Right cardiac atrium (tissue), 5 donors: ENCODE data around the gene CYP27A1. TPM values are rescaled to one million over a fixed set of nuclear protein-coding genes. Genes with fewer than 3 reads are reported as not detected.

Source experiments
- ATAC-seq, 2 donors: fragments of 200-7000 bp; cut with Tn5 transposase; one replicate each; pipeline versions ENCODE4 v1.8.0 to v1.9.1; 2020; ENCODE audit warnings: moderate library complexity in 2 of 2, mild to moderate bottlenecking in 1 of 2
- DNase-seq, 3 donors: peaks; one replicate each; pipeline ENCODE4 v3.0.0-alpha.2; 2020
- H3K27ac ChIP-seq: one replicate; pipeline ENCODE4 v1.5.1; 2013; ENCODE audit warnings: mild to moderate bottlenecking, low read length, control low read depth, moderate library complexity
- H3K27me3 ChIP-seq: one replicate; pipeline ENCODE4 v1.6.1; 2013; ENCODE audit not compliant: control insufficient read depth, insufficient read depth
- H3K4me1 ChIP-seq: one replicate; pipeline ENCODE4 v1.6.1; 2013; ENCODE audit warnings: low read length; ENCODE audit not compliant: control insufficient read depth, insufficient read depth
- H3K4me3 ChIP-seq: one replicate; pipeline ENCODE4 v1.5.1; 2013; ENCODE audit warnings: low read length, control low read depth
- H3K9me3 ChIP-seq: one replicate; pipeline ENCODE4 v1.6.1; 2013; ENCODE audit warnings: low read length; ENCODE audit not compliant: control insufficient read depth
- WGBS: extraction: QIAGEN DNeasy Blood & Tissue Kit; methylation state at CpG from one replicate; pipeline ENCODE4 v1.1.7; 2013; 5-methylcytosine and 5-hydroxymethylcytosine counted together
- intact Hi-C, 4 donors: fragments of 100-400 bp; cut with DNase I; formaldehyde crosslinking; loops; one replicate each; pipeline versions ENCODE4 v1.11.0 to v1.14.0; 2022 to 2023
- polyA plus RNA-seq: library from polyadenylated mRNA; stranded (reverse); fragments of 200-250 nt; gene quantifications from one replicate; pipeline ENCODE4 v1.2.3, GENCODE V29; 2013
- total RNA-seq, 4 donors: library from RNA; stranded (reverse); fragmentation: NEBNext Ultra II Directional; extraction: Animal tissue kit (Norgen Biotek cat#: 25700); gene quantifications; one replicate each; pipeline ENCODE4 v1.2.1, GENCODE V29; 2021
- donor health status: healthy with polysubstance abuse.
- donor health status: DM: no; HTN: yes; CAD: no.
- donor health status: DM: no; HTN: no; CAD: no.
- donor health status: DM: no; HTN: yes; CAD: no; lungs with severe emphysema.
- donor health status: DM: yes; HTN: yes; CAD: no.

Gene CYP27A1
- total and polyA plus RNA-seq, 5 donors, result 14.0 to 20.2 (median 15.6) TPM

DNA sequence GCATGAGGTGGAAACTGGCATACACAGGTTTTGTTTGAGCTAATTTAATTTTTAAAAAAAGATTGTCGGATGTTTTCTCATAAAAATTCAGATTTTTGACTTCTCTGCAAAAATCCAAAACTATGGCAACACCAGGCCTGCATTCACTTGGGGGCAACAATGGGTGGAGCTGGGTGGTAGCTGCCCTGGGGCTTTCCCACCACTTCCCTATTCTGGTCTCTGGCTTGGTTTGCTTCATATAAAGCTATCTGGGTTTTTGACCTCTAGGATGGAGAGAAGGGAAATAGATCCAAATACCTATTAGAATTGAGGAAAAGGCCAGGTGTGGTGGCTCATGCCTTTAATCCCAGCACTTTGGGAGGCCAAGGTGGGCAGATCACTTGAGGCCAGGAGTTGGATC lies 5.5 kb upstream of the CYP27A1 start:
- whole genome bisulfite sequencing, result 92% methylated on average over 1 of the region's 1 CpG
- Histone ChIP-seq H3K4me3 (no peak overlapping the region), H3K27me3 (no peaks in the 10 kb centered on the region), H3K4me1 (no peaks in the 10 kb centered on the region), H3K9me3 (no peaks in the 10 kb centered on the region), H3K27ac (no peak overlapping the region)
- intact Hi-C loops, result no loop called here
- DNase-seq (no peak), ATAC-seq (no peak)

DNA sequence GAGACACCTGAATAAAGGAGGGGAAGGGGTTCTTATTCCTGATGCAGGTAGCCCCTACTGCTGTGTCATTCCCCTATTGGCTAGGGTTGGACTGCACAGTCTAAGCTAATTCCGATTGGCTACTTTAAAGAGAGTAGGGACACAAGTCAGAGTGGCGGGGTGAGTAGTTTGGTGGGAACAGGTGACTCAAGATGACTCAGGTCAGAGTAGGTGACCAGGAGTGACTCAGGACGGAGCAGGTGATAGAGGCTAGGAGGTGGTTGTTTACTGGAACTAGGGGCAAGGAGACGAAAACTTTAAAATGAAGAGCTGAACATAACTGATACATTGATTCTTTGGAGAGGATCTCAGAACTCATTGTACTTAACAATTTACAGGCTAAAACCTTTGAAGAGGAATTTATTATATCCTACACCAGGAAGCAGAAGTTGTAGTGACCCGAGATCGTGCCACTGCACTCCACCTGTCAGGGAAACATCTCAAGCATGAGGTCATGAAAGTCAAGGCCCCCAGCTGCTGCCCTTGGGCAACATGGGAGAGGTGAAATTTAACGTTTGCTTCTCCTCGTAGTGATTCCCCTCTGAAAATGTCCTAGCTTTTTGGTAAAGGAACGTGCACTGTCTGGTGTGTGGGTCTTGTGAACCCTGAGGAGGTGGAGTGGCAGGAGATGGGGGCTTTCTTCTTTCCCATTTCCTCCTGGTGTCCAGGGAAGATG lies 4.5 kb upstream of the CYP27A1 start:
- intact Hi-C loops, result no loop called here
- ATAC-seq (no peak), DNase-seq (no peak)
- Histone ChIP-seq H3K9me3 (no peaks in the 10 kb centered on the region), H3K27ac (no peak overlapping the region), H3K4me1 (no peaks in the 10 kb centered on the region), H3K4me3 (no peak overlapping the region), H3K27me3 (no peaks in the 10 kb centered on the region)
- WGBS, result 95% methylated on average over 9 of the region's 9 CpGs

DNA sequence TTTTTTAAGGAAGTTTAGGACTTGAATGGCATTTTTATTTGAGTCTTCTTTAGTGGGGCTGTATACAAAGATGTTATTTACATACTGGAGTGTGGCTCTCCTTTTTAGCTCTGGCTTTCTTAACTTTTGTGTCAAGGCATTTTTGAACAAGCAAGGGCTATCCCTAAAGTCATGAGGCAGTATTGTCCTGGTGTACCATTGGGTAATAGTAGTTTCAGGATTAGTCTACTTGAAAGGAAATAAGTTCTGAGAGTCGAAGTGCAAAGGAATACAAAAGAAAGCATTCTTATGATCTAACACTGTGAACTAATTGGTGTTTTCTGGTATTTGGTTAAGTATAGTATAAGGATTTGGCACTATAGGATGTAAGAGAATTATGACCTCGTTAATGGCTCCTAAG lies 1.9 kb upstream of the CYP27A1 start:
- intact Hi-C loops, result no loop called here
- no peaks in the 10 kb centered on the region for H3K27me3 ChIP-seq
- DNase-seq (no peak), ATAC-seq (no peak)
- no peaks in the 10 kb centered on the region for H3K4me1 ChIP-seq
- H3K9me3 ChIP-seq, result no peaks in the 10 kb centered on the region
- H3K27ac ChIP-seq, result no peak overlapping the region
- WGBS, result 91% methylated on average over 2 of the region's 2 CpGs
- no peak overlapping the region for H3K4me3 ChIP-seq

DNA sequence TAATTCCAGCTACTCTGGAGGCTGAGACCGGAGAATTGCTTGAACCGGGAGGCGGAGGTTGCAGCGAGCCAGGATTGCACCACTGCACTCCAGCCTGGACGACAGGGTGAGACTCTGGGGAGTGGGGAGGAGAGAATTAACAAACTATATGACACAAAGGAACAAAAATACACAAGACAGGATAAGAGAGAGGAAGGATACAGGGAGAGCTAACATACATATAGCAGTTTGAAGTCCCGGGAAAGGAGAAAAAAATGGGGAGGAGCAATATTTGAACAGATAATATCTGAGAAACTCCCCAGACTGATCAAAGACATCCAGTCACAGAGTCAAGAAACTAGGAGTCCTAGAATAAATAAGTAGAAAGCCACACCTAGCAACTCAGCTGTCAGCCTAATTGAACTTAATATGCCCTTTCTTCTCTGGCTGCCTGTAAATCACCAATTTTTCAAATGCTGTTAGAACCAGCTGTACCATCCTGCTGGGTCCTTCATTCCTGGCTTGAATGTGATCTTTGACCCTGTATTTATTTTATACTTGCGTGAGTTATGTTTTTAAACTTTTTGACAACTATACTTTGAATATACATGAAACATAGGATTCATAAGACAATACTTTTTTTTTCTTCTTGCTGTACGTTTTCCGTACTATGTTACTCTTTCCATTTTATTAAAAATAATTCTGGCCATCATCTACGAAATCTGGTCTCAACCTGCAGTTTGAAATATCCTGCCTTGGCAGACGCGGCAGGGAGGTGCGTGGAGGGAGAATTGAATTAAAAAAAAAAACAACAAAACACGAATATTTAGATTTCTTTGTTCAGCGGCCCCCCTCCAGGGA lies 876 bp upstream of the CYP27A1 start:
- no peaks in the 10 kb centered on the region for H3K27me3 ChIP-seq
- ATAC-seq (peak in 1 of 2 donors; percentile 31), DNase-seq (peak; percentile 49 to 65 (median 60))
- H3K27ac ChIP-seq, result peak overlapping the region; percentile 37
- H3K4me3 ChIP-seq, result peak overlapping the region; percentile 46
- WGBS, result 36% methylated on average over 15 of the region's 15 CpGs
- H3K9me3 ChIP-seq, result no peaks in the 10 kb centered on the region
- no peaks in the 10 kb centered on the region for H3K4me1 ChIP-seq
- intact Hi-C loops, result no loop called here

DNA sequence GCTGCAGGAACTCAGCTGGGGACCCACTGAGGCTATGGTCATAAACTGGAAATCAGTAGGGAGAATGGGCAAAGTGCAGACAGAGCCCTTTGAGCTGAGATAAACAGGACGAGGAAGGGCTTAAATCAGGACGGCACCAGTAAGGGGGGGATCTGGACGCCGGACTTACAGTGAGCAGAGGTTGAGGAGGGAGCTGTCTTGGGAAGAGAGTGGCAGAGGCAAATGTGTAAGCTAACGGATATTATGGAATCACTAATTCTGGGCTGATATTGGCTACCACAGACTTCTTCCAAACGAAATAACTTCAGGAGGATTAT lies 539 bp downstream of the CYP27A1 start:
- WGBS, result 11% methylated on average over 6 of the region's 6 CpGs
- intact Hi-C loops, result no loop called here

DNA sequence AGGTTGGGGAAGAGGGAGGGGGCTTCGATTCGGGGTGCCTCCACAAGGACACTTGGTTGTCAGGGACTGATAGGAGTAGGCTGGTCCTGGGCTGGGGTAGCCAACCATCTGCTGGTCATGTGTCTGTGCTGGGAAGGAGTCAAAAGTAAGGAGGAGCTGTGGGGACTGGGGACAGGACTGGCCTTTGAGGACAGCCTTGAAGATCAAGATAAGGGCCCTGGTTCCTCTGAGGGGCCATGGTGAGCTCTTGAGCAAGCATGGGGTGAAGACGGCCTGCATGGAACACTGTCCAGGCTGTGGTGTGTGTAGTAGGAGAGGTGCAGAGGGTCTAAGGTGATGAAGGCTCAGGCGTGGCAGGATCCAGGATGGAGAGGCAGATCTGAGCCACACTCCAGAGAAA lies 1.7 kb downstream of the CYP27A1 start:
- no peaks in the 10 kb centered on the region for H3K4me1 ChIP-seq
- intact Hi-C loops, result no loop called here
- H3K27ac ChIP-seq, result no peak overlapping the region
- no peak for ATAC-seq
- no peaks in the 10 kb centered on the region for H3K27me3 ChIP-seq
- WGBS, result 88% methylated on average over 4 of the region's 4 CpGs
- peak overlapping the region; percentile 17 for H3K4me3 ChIP-seq
- peaks cover 2% of the 10 kb centered on the region for H3K9me3 ChIP-seq
- no peak for DNase-seq

More for the DNA sequence above, 539 bp downstream of the CYP27A1 start:
- Histone ChIP-seq H3K4me1 (no peaks in the 10 kb centered on the region), H3K27ac (peak overlapping the region; percentile 49), H3K27me3 (no peaks in the 10 kb centered on the region), H3K4me3 (peak overlapping the region; percentile 46), H3K9me3 (no peaks in the 10 kb centered on the region)
- peak in 1 of 3 donors; percentile 49 for DNase-seq
- ATAC-seq, result peak; percentile 45 to 60

DNA sequence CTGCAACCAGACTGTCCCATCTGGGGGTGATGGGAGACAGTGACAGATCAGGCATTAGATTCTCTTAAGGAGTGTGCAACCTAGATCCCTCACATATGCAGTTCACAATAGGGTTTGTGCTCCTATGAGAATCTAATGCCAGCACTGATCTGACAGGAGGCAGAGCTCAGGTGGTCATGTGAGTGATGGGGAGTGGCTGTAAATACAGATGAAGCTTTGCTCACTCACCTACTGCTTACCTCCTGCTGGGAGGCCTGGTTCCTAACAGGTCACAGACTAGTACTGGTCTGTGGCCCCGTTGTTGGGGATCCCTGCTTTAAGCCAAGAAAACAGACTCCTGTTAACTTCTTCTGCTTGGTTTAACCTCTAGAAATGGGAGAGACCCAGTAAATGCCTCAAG lies 3.2 kb downstream of the CYP27A1 start:
- Histone ChIP-seq H3K27me3 (no peaks in the 10 kb centered on the region), H3K9me3 (peaks cover 2% of the 10 kb centered on the region), H3K4me1 (no peaks in the 10 kb centered on the region), H3K4me3 (no peak overlapping the region), H3K27ac (no peak overlapping the region)
- intact Hi-C loops, result no loop called here
- no peak for DNase-seq
- ATAC-seq, result no peak
- 31% methylated on average over 1 of the region's 1 CpG for WGBS

DNA sequence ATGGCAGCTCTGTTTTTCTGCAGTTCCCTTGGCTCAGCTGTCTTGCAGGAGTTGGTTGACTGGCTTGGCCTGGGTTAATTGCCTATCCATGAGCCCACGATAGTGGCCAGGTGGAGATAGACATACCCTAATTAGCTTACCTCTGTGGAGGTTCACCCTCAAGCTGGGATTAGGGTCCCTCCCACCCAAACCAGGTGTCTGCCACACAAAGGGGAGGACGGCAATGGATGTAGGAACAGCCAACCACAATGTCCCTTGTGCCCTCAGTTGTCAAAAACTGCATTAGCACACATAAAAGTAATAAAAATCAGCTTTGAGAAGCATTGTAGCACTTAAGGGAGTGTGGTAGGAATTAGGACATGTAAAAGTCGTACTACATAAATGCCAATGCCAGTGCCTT lies 4.2 kb downstream of the CYP27A1 start:
- H3K9me3 ChIP-seq, result peaks cover 2% of the 10 kb centered on the region
- DNase-seq (no peak), ATAC-seq (no peak)
- H3K27ac ChIP-seq, result no peak overlapping the region
- WGBS, result 90% methylated on average over 3 of the region's 3 CpGs
- no peak overlapping the region for H3K4me3 ChIP-seq
- H3K27me3 ChIP-seq, result no peaks in the 10 kb centered on the region
- no peaks in the 10 kb centered on the region for H3K4me1 ChIP-seq
- intact Hi-C loops, result no loop called here

DNA sequence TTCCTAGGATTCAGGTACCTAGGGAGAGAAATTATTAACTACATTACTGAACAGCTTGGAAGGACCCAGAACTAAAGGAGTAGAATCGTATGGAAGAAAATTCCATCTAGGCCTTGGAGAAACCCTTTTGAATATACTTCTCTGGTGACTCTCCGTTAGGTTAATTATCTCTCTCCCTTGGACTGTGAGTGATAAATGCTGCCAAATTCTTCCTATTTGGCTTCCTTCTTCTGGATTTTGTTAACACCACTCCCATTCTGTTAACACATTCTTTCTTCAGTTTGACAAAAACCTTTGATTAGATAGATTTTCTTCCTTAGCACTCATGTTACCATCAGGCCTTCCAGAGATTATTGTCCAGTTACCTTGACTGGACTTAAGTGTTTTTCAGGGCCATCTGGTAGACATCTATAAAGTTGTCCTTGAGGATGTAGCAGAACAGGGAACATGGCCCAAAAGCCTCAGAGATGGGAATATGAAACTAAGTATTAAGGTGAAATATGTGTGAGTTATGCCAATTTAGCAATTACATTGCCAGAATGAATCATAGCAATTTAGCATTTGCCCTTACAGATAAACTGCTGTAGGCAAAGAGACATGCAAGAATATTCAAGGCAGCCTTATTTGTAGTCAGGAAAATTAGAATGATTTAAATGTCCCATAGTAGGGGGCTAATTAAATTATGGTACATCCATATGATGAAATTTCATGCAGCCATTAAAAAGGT lies 6.7 kb downstream of the CYP27A1 start:
- ATAC-seq, result peak in 1 of 2 donors; percentile 47
- peaks cover 2% of the 10 kb centered on the region for H3K9me3 ChIP-seq
- H3K4me3 ChIP-seq, result no peak overlapping the region
- no peak overlapping the region for H3K27ac ChIP-seq
- no peaks in the 10 kb centered on the region for H3K4me1 ChIP-seq
- intact Hi-C loops, result no loop called here
- H3K27me3 ChIP-seq, result no peaks in the 10 kb centered on the region
- DNase-seq, result no peak
- WGBS, result 52% methylated on average over 2 of the region's 2 CpGs

DNA sequence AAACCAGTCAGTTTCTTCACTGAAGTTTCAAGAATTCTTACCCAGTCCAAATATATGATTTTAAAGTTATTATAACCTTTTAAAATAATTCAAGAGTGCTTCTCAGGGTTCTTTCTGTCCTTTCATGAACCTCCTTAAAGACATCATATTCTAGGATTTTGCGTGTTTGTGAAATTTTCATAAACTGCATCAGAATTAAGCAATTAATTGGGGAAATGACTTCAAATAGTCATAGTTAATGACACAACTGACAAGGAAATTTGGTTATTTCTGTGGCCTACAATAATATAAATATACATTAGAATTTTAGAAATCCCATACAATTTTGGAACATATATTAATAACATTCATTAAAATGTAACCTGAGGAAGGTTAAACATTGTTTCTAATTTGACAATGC lies 10.5 kb downstream of the CYP27A1 start:
- Histone ChIP-seq H3K27me3 (no peaks in the 10 kb centered on the region), H3K4me3 (no peak overlapping the region), H3K4me1 (no peaks in the 10 kb centered on the region), H3K27ac (no peak overlapping the region), H3K9me3 (peaks cover 2% of the 10 kb centered on the region)
- DNase-seq (no peak), ATAC-seq (no peak)
- intact Hi-C loops, result no loop called here
- 96% methylated on average over 1 of the region's 1 CpG for WGBS

DNA sequence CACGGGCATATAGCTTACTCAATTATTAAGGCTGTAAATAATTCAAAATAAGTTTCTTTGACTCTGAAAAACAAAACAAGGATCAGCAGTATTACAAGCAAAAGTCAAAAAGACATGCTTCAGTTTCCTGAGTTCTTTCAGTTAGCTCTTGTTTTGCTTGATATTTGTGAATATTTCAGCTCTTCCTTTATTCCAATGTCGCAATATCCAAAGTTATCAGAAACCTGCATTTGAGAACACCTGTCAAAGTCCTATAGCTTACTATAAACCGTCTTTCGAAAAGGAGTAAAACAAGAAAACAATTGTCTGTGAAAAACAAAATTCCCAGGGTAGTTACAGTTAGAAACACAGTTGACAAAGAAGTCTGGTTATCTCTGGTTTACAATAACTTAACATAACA lies 14.7 kb downstream of the CYP27A1 start:
- no peak for DNase-seq
- Histone ChIP-seq H3K4me1 (no peaks in the 10 kb centered on the region), H3K27ac (no peak overlapping the region), H3K4me3 (no peak overlapping the region), H3K9me3 (no peaks in the 10 kb centered on the region), H3K27me3 (no peaks in the 10 kb centered on the region)
- WGBS, result 90% methylated on average over 4 of the region's 4 CpGs
- ATAC-seq, result no peak
- intact Hi-C loops, result no loop called here
